Gastrocnemius medialis (tissue), 4 donors: ENCODE data around the gene CCDC88A. TPM values are rescaled to one million over a fixed set of nuclear protein-coding genes. Genes with fewer than 3 reads are reported as not detected.

Experiments used
- ATAC-seq, 2 donors: fragments of 150-250 bp; one replicate each; pipeline ENCODE4 v1.9.1; 2016
- DNase-seq, 2 donors: peaks; one replicate each; pipeline ENCODE4 v3.0.0-alpha.2; 2019
- H3K27ac ChIP-seq, 4 donors: fragments of 200-600 bp; sonication (generic); 1 replicate in 1 of 4; 2 replicates in 3 of 4; pipeline ENCODE4 v1.5.1; 2016 to 2018; ENCODE audit warnings: mild to moderate bottlenecking in 2 of 4, moderate library complexity in 1 of 4
- H3K27me3 ChIP-seq, 3 donors: fragments of 200-600 bp; sonication (generic) in 2 of 3; 1 replicate in 1 of 3; 2 replicates in 2 of 3; pipeline versions ENCODE4 v1.5.1 to v1.6.0; 2016 to 2019; ENCODE audit warnings: mild to moderate bottlenecking in 1 of 3, moderate library complexity in 1 of 3
- H3K36me3 ChIP-seq, 2 donors: fragments of 200-600 bp; sonication (generic) in 1 of 2; one replicate each; pipeline ENCODE4 v1.5.1; 2017 to 2018
- H3K4me1 ChIP-seq, 2 donors: fragments of 200-600 bp; sonication (generic) in 1 of 2; one replicate each; pipeline ENCODE4 v1.5.1; 2016 to 2017; ENCODE audit warnings: mild to moderate bottlenecking in 2 of 2
- H3K4me3 ChIP-seq, 4 donors: fragments of 200-600 bp; sonication (generic) in 3 of 4; 1 replicate in 1 of 4; 2 replicates in 3 of 4; pipeline ENCODE4 v1.5.1; 2016 to 2019; ENCODE audit warnings: mild to moderate bottlenecking in 2 of 4
- H3K9me3 ChIP-seq, 3 donors: fragments of 200-600 bp; sonication (generic) in 2 of 3; 1 replicate in 1 of 3; 2 replicates in 2 of 3; pipeline ENCODE4 v1.5.1; 2016 to 2019
- POLR2A ChIP-seq, 2 donors: fragments of 450-650 bp; IDR thresholded peaks; one replicate each; pipeline ENCODE4 v1.6.1; 2017; ENCODE audit warnings: antibody characterized with exemption in 2 of 2, mild to moderate bottlenecking in 2 of 2, moderate library complexity in 2 of 2
- in situ Hi-C, 4 donors: fragments of 200-750 bp; cut with MboI; loops; one replicate each; pipeline versions ENCODE4 v1.15.0 to v1.8.0; 2017; ENCODE audit warnings: low sequenced_read_pairs in 4 of 4
- intact Hi-C: fragments of 100-400 bp; cut with DNase I; formaldehyde crosslinking; loops from one replicate; pipeline ENCODE4 v1.15.1; 2023; ENCODE audit warnings: low total_unique reads
- total RNA-seq, 4 donors: library from RNA; depleted of rRNA; stranded (reverse); fragments of >200 nt; gene quantifications; one replicate each; pipeline versions ENCODE4 v1.1.0 to v1.2.3, GENCODE V29; 2016
- TF ChIP-seq, protein P1 (sequence below), 5 experiments: fragments of 450-650 bp in 3 of 5; fragments of 200-600 bp in 2 of 5; sonication (generic) in 2 of 5; IDR thresholded peaks in 4 of 5; conservative IDR thresholded peaks in 1 of 5; 1 replicate in 4 of 5; 2 replicates in 1 of 5; pipeline ENCODE4 v1.5.1; 2016 to 2019; ENCODE audit warnings: antibody characterized with exemption in 5 of 5, mild to moderate bottlenecking in 3 of 5, moderate library complexity in 3 of 5

Gene CCDC88A
- total RNA-seq, 4 donors from 2014 or later = 12.9 to 28.7 (median 19.4) TPM

GRCh38 chr2:55338268-55338667 is 81.4 kb downstream of the CCDC88A start:
- no peak for DNase-seq
- intact Hi-C loops = no loop called here
- in situ Hi-C loops = no loop called here
- no peaks in the 10 kb centered on the region for H3K27me3 ChIP-seq
- no peak overlapping the region for H3K4me3 ChIP-seq
- no peaks in the 10 kb centered on the region for H3K9me3 ChIP-seq
- no peak overlapping the region for H3K27ac ChIP-seq
- H3K4me1 ChIP-seq = no peaks in the 10 kb centered on the region
- H3K36me3 ChIP-seq = peaks cover 0 to 13% of the 10 kb centered on the region in 2 donors
- no peak for TF ChIP-seq POLR2A (IDR thresholded peaks at IDR 0.05)
- TF ChIP-seq, protein P1, sequence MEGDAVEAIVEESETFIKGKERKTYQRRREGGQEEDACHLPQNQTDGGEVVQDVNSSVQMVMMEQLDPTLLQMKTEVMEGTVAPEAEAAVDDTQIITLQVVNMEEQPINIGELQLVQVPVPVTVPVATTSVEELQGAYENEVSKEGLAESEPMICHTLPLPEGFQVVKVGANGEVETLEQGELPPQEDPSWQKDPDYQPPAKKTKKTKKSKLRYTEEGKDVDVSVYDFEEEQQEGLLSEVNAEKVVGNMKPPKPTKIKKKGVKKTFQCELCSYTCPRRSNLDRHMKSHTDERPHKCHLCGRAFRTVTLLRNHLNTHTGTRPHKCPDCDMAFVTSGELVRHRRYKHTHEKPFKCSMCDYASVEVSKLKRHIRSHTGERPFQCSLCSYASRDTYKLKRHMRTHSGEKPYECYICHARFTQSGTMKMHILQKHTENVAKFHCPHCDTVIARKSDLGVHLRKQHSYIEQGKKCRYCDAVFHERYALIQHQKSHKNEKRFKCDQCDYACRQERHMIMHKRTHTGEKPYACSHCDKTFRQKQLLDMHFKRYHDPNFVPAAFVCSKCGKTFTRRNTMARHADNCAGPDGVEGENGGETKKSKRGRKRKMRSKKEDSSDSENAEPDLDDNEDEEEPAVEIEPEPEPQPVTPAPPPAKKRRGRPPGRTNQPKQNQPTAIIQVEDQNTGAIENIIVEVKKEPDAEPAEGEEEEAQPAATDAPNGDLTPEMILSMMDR (IDR thresholded peaks at IDR 0.05 in 4 of 5, conservative IDR thresholded peaks at IDR 0.05 in 1 of 5) = no peak
- no peak for ATAC-seq

- TF ChIP-seq POLR2A (IDR thresholded peaks at IDR 0.05) = no peak
- TF ChIP-seq, protein P1 (IDR thresholded peaks at IDR 0.05 in 4 of 5, conservative IDR thresholded peaks at IDR 0.05 in 1 of 5) = no peak
- peaks cover 0 to 12% of the 10 kb centered on the region in 2 donors for H3K36me3 ChIP-seq
- no peak overlapping the region for H3K27ac ChIP-seq
- no peaks in the 10 kb centered on the region for H3K9me3 ChIP-seq
- no peak overlapping the region for H3K4me3 ChIP-seq
- H3K4me1 ChIP-seq = no peaks in the 10 kb centered on the region
- intact Hi-C loops (no loop called here), in situ Hi-C loops (no loop called here)
- DNase-seq = no peak
- ATAC-seq = no peak
- no peaks in the 10 kb centered on the region for H3K27me3 ChIP-seq
These were observed 84.9 kb downstream of the CCDC88A start for GRCh38 chr2:55334728-55335127.

GRCh38 chr2:55330541-55331297 is 88.9 kb downstream of the CCDC88A start:
- intact Hi-C loops = no loop called here
- Histone ChIP-seq H3K4me3 (no peak overlapping the region), H3K4me1 (no peaks in the 10 kb centered on the region), H3K36me3 (peaks cover 0 to 25% of the 10 kb centered on the region in 2 donors), H3K27ac (no peak overlapping the region), H3K27me3 (no peaks in the 10 kb centered on the region), H3K9me3 (no peaks in the 10 kb centered on the region)
- in situ Hi-C loops = no loop called here
- DNase-seq = no peak
- ATAC-seq = no peak
- no peak for TF ChIP-seq POLR2A (IDR thresholded peaks at IDR 0.05)
- TF ChIP-seq, protein P1 (IDR thresholded peaks at IDR 0.05 in 4 of 5, conservative IDR thresholded peaks at IDR 0.05 in 1 of 5) = no peak

- no peak for ATAC-seq
- Histone ChIP-seq H3K27ac (no peak overlapping the region), H3K9me3 (no peaks in the 10 kb centered on the region), H3K27me3 (no peaks in the 10 kb centered on the region), H3K4me3 (no peak overlapping the region), H3K4me1 (no peaks in the 10 kb centered on the region), H3K36me3 (peaks cover 0 to 18% of the 10 kb centered on the region in 2 donors)
- in situ Hi-C loops = no loop called here
- TF ChIP-seq POLR2A (IDR thresholded peaks at IDR 0.05) = no peak
- TF ChIP-seq, protein P1 (IDR thresholded peaks at IDR 0.05 in 4 of 5, conservative IDR thresholded peaks at IDR 0.05 in 1 of 5) = no peak
- intact Hi-C loops = no loop called here
- DNase-seq = no peak
These were observed 92.0 kb downstream of the CCDC88A start for GRCh38 chr2:55327470-55328230.
